D341Med (cell line): Measurements from ENCODE around the gene CAPN9.
A peak's percentile ranks its signal among the peaks of the same experiment; 100 is the strongest.

Experiments used
- DNase-seq: peaks from one replicate; pipeline ENCODE4 v3.0.0; 2012; ENCODE audit warnings: low spot score

Gene CAPN9

GRCh38 chr1:230798491-230798890 lies 51.3 kb downstream of the CAPN9 start:
- DNase-seq = peak; percentile 16

GRCh38 chr1:230800891-230801840 lies 54.0 kb downstream of the CAPN9 start:
- DNase-seq = peak; percentile 6

GRCh38 chr1:230804396-230804795 lies 57.2 kb downstream of the CAPN9 start:
- DNase-seq = no peak

GRCh38 chr1:230806552-230806951 lies 59.4 kb downstream of the CAPN9 start:
- DNase-seq = no peak

GRCh38 chr1:230807029-230807428 lies 59.8 kb downstream of the CAPN9 start:
- DNase-seq = no peak

- DNase-seq = no peak
These were observed 60.5 kb downstream of the CAPN9 start for GRCh38 chr1:230807561-230808280.

- DNase-seq = no peak
These were observed 61.2 kb downstream of the CAPN9 start for GRCh38 chr1:230808281-230808872.

GRCh38 chr1:230809256-230809990 lies 62.2 kb downstream of the CAPN9 start:
- peak; percentile 9 for DNase-seq

GRCh38 chr1:230812568-230812967 lies 65.4 kb downstream of the CAPN9 start:
- DNase-seq = no peak

- DNase-seq = peak; percentile 1
These were observed 67.9 kb downstream of the CAPN9 start for GRCh38 chr1:230814949-230815692.

- no peak for DNase-seq
These were observed 68.8 kb downstream of the CAPN9 start for GRCh38 chr1:230816018-230816417.

GRCh38 chr1:230818367-230818766 lies 71.2 kb downstream of the CAPN9 start:
- no peak for DNase-seq

GRCh38 chr1:230818901-230819300 lies 71.7 kb downstream of the CAPN9 start:
- DNase-seq = no peak

GRCh38 chr1:230819976-230820375 lies 72.8 kb downstream of the CAPN9 start:
- peak; percentile 3 for DNase-seq

GRCh38 chr1:230820568-230820967 lies 73.4 kb downstream of the CAPN9 start:
- DNase-seq = peak; percentile 17

GRCh38 chr1:230821346-230821745 lies 74.2 kb downstream of the CAPN9 start:
- DNase-seq = peak; percentile 11

- no peak for DNase-seq
These were observed 74.9 kb downstream of the CAPN9 start for GRCh38 chr1:230822092-230822581.

GRCh38 chr1:230823426-230823825 lies 76.2 kb downstream of the CAPN9 start:
- DNase-seq = no peak

- DNase-seq = no peak
These were observed 76.8 kb downstream of the CAPN9 start for GRCh38 chr1:230823931-230824381.

- peak; percentile 8 for DNase-seq
These were observed 77.3 kb downstream of the CAPN9 start for GRCh38 chr1:230824551-230824918.
